Neural progenitor cell (in vitro differentiated cells): ENCODE measurements around the gene PI16. TPM values are rescaled to one million over a fixed set of nuclear protein-coding genes. Genes with fewer than 3 reads are reported as not detected.

ENCODE experiments used
- DNase-seq: peaks from one replicate; pipeline ENCODE4 v3.0.0-alpha.2; 2016; ENCODE audit warnings: low spot score
- H2AFZ ChIP-seq: fragments of 200-600 bp; sonication (generic); replicated peaks from 2 replicates; pipeline ENCODE4 v1.6.1; 2016; ENCODE audit warnings: antibody characterized with exemption
- H3F3A ChIP-seq: fragments of 200-600 bp; sonication (generic); 2 replicates; pipeline ENCODE4 v1.6.1; 2016; ENCODE audit warnings: antibody characterized with exemption, low read depth
- H3K27ac ChIP-seq: fragments of 200-600 bp; sonication (generic); 2 replicates; pipeline ENCODE4 v1.5.1; 2016; ENCODE audit warnings: mild to moderate bottlenecking
- H3K27me3 ChIP-seq: fragments of 200-600 bp; sonication (generic); 2 replicates; pipeline ENCODE4 v1.6.1; 2016; ENCODE audit warnings: mild to moderate bottlenecking, moderate library complexity
- H3K36me3 ChIP-seq: fragments of 200-600 bp; sonication (generic); 2 replicates; pipeline ENCODE4 v1.5.1; 2016
- H3K4me1 ChIP-seq: fragments of 200-600 bp; sonication (generic); 2 replicates; pipeline ENCODE4 v1.6.1; 2016; ENCODE audit warnings: mixed run types
- H3K4me2 ChIP-seq: fragments of 200-600 bp; sonication (generic); 2 replicates; pipeline ENCODE4 v1.6.1; 2016
- H3K4me3 ChIP-seq: fragments of 200-600 bp; sonication (generic); 2 replicates; pipeline ENCODE4 v1.5.1; 2016
- H3K79me2 ChIP-seq: fragments of 200-600 bp; sonication (generic); 2 replicates; pipeline ENCODE4 v1.6.1; 2016; ENCODE audit warnings: low read depth
- H3K9ac ChIP-seq: fragments of 200-600 bp; sonication (generic); 2 replicates; pipeline ENCODE4 v1.6.1; 2016
- H3K9me3 ChIP-seq: fragments of 200-600 bp; sonication (generic); 2 replicates; pipeline ENCODE4 v1.5.1; 2016; ENCODE audit warnings: low read depth
- H4K20me1 ChIP-seq: fragments of 200-600 bp; sonication (generic); 2 replicates; pipeline ENCODE4 v1.6.1; 2016; ENCODE audit warnings: low read depth
- H3K27ac Mint-ChIP-seq: 3 replicates; pipeline ENCODE4 v1.8.0; 2021; ENCODE audit warnings: mixed read lengths
- H3K27me3 Mint-ChIP-seq: 2 replicates; pipeline ENCODE4 v1.8.0; 2022; ENCODE audit warnings: low read depth, mild to moderate bottlenecking, inconsistent platforms, moderate library complexity, mixed read lengths; ENCODE audit not compliant: insufficient read depth
- H3K36me3 Mint-ChIP-seq: 3 replicates; pipeline ENCODE4 v1.8.0; 2021; ENCODE audit warnings: mixed read lengths
- H3K4me1 Mint-ChIP-seq: 3 replicates; pipeline ENCODE4 v1.8.0; 2021; ENCODE audit warnings: mixed read lengths
- H3K4me3 Mint-ChIP-seq: 3 replicates; pipeline ENCODE4 v1.8.0; 2021; ENCODE audit warnings: mild to moderate bottlenecking, moderate library complexity, mixed read lengths
- H3K9me3 Mint-ChIP-seq: 3 replicates; pipeline ENCODE4 v1.8.0; 2020; ENCODE audit warnings: mixed read lengths
- EZH2 ChIP-seq: fragments of 200-600 bp; sonication (generic); IDR thresholded peaks from 2 replicates; pipeline ENCODE4 v1.6.1; 2017; ENCODE audit warnings: antibody characterized with exemption, mild to moderate bottlenecking, moderate library complexity
- EZH2phosphoT487 ChIP-seq: fragments of 200-600 bp; sonication (generic); IDR thresholded peaks from 2 replicates; pipeline ENCODE4 v1.6.1; 2017; ENCODE audit warnings: antibody characterized with exemption
- total RNA-seq: library from RNA; depleted of rRNA; stranded (reverse); fragments of >200 nt; gene quantifications from 2 replicates; pipeline ENCODE4 v1.2.3, GENCODE V29; 2015; ENCODE audit warnings: low replicate concordance
- TF ChIP-seq, protein P1 (sequence below): fragments of 200-600 bp; sonication (generic); IDR thresholded peaks from 2 replicates; pipeline ENCODE4 v1.5.1; 2017; ENCODE audit warnings: antibody characterized with exemption, mild to moderate bottlenecking

PI16 gene
- total RNA-seq, 1 donor from 2014 or later, result not detected

DNA sequence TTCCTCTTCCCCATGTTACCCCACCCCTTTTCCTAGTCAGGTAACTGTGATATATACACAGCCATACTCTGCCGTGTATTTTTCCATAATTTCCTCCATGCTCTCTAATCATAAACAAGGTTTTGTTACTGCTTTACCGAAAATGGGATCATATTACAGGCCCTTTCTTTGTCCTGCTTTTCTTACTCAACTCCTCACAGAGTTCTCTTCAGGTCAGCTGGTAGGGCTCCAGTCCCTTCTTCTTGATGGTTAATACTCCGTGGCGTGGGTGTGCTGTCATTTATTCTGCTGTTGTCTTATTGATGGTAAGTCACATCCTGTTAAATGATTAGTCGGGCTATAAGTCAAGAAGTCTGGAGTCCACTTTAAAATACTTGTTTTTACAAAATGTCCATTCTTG is 24.9 kb upstream of the PI16 start:
- TF ChIP-seq EZH2, result no peak
- TF ChIP-seq, protein P1, sequence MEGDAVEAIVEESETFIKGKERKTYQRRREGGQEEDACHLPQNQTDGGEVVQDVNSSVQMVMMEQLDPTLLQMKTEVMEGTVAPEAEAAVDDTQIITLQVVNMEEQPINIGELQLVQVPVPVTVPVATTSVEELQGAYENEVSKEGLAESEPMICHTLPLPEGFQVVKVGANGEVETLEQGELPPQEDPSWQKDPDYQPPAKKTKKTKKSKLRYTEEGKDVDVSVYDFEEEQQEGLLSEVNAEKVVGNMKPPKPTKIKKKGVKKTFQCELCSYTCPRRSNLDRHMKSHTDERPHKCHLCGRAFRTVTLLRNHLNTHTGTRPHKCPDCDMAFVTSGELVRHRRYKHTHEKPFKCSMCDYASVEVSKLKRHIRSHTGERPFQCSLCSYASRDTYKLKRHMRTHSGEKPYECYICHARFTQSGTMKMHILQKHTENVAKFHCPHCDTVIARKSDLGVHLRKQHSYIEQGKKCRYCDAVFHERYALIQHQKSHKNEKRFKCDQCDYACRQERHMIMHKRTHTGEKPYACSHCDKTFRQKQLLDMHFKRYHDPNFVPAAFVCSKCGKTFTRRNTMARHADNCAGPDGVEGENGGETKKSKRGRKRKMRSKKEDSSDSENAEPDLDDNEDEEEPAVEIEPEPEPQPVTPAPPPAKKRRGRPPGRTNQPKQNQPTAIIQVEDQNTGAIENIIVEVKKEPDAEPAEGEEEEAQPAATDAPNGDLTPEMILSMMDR, result no peak
- no peak for TF ChIP-seq EZH2phosphoT487

DNA sequence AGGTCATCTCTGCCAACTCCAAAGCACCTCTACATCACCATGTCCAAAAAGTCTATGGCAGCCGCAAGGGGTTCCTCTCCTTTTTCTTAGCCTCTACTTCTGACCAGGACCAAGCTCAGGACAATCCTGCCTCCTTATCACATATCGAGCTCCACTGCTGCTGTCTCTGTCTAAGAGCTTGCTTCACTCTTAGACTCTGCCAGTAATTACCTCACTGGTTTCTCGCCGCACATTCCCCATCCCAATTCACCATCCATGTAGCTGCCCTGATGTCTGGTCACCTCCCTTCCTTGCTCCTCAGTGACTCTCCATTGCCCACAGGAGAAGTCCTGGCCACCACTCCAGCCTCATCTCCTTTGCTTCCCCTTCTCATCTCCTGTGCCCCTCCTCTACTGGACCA is 24.1 kb upstream of the PI16 start:
- Mint-ChIP-seq H3K9me3 (no peaks in the 10 kb centered on the region), H3K4me1 (peaks cover 11% of the 10 kb centered on the region), H3K27me3 (peaks cover 4% of the 10 kb centered on the region), H3K36me3 (no peaks in the 10 kb centered on the region), H3K4me3 (no peak overlapping the region), H3K27ac (no peak overlapping the region)
- TF ChIP-seq, protein P1, result no peak
- no peak for TF ChIP-seq EZH2
- no peak for TF ChIP-seq EZH2phosphoT487
- H3K4me2 ChIP-seq, result no peak overlapping the region
- H2AFZ ChIP-seq, result no peak overlapping the region
- no peaks in the 10 kb centered on the region for H3K36me3 ChIP-seq
- no peak for DNase-seq
- H4K20me1 ChIP-seq, result no peaks in the 10 kb centered on the region
- H3K9ac ChIP-seq, result no peak overlapping the region
- no peaks in the 10 kb centered on the region for H3K27me3 ChIP-seq
- no peaks in the 10 kb centered on the region for H3F3A ChIP-seq
- H3K4me3 ChIP-seq, result no peak overlapping the region
- no peaks in the 10 kb centered on the region for H3K4me1 ChIP-seq
- no peaks in the 10 kb centered on the region for H3K79me2 ChIP-seq
- no peaks in the 10 kb centered on the region for H3K9me3 ChIP-seq
- H3K27ac ChIP-seq, result no peak overlapping the region

More for the DNA sequence above, 24.9 kb upstream of the PI16 start:
- Mint-ChIP-seq H3K36me3 (no peaks in the 10 kb centered on the region), H3K27me3 (peaks cover 4% of the 10 kb centered on the region), H3K4me3 (no peak overlapping the region), H3K27ac (no peak overlapping the region), H3K4me1 (peaks cover 11% of the 10 kb centered on the region), H3K9me3 (no peaks in the 10 kb centered on the region)
- no peak overlapping the region for H3K27ac ChIP-seq
- H3K36me3 ChIP-seq, result no peaks in the 10 kb centered on the region
- no peak overlapping the region for H2AFZ ChIP-seq
- H3K4me3 ChIP-seq, result no peak overlapping the region
- no peak overlapping the region for H3K9ac ChIP-seq
- DNase-seq, result no peak
- H3K79me2 ChIP-seq, result no peaks in the 10 kb centered on the region
- H3K27me3 ChIP-seq, result no peaks in the 10 kb centered on the region
- H4K20me1 ChIP-seq, result no peaks in the 10 kb centered on the region
- H3F3A ChIP-seq, result no peaks in the 10 kb centered on the region
- H3K4me2 ChIP-seq, result no peak overlapping the region
- H3K9me3 ChIP-seq, result no peaks in the 10 kb centered on the region
- H3K4me1 ChIP-seq, result no peaks in the 10 kb centered on the region

DNA sequence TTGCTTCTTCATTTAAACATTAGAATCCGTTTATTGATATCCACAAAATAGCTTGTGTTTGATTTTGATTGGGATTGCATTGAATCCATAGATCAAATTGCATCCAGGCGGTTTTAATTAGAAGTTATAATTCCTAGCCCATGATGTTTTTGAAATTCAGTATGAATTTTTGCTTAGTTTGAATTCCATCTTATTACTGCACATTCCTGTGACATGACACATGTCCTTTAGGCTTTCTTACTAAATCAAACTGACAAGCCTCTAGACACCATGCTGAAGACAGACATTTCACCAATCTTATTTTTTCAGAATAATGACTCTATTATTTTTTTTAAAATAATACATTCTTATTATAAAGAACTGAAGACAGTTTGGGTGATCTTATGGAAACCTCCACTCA is 21.4 kb upstream of the PI16 start:
- no peak for TF ChIP-seq EZH2phosphoT487
- TF ChIP-seq, protein P1, result no peak
- TF ChIP-seq EZH2, result no peak
- Histone ChIP-seq H3K4me1 (no peaks in the 10 kb centered on the region), H3K4me3 (no peak overlapping the region), H3K4me2 (no peak overlapping the region), H3K27me3 (no peaks in the 10 kb centered on the region), H3K79me2 (no peaks in the 10 kb centered on the region), H3K9ac (no peak overlapping the region), H3K27ac (no peak overlapping the region), H3K36me3 (no peaks in the 10 kb centered on the region), H4K20me1 (no peaks in the 10 kb centered on the region), H3K9me3 (no peaks in the 10 kb centered on the region), H3F3A (no peaks in the 10 kb centered on the region), H2AFZ (no peak overlapping the region)
- H3K27me3 Mint-ChIP-seq, result peaks cover 4% of the 10 kb centered on the region
- no peak overlapping the region for H3K27ac Mint-ChIP-seq
- H3K9me3 Mint-ChIP-seq, result no peaks in the 10 kb centered on the region
- peaks cover 7% of the 10 kb centered on the region for H3K4me1 Mint-ChIP-seq
- no peak for DNase-seq
- H3K36me3 Mint-ChIP-seq, result no peaks in the 10 kb centered on the region
- no peak overlapping the region for H3K4me3 Mint-ChIP-seq
